SK-N-SH treated with all-trans-retinoic acid at 6 μM for 48 hours (cell line): ENCODE measurements around the gene FSIP1.
A peak's percentile ranks its signal among the peaks of the same experiment; 100 is the strongest.

Experiments
- ATAC-seq: fragments of 200-7000 bp; cut with Tn5 transposase; 3 replicates; pipeline ENCODE4 v1.9.1; 2020; ENCODE audit warnings: mild to moderate bottlenecking, moderate library complexity
- ARNTL ChIP-seq: fragments of 450-650 bp; formaldehyde crosslinking; IDR thresholded peaks from 2 replicates; pipeline ENCODE4 v1.5.0; 2020; ENCODE audit warnings: low read depth, mild to moderate bottlenecking, moderate library complexity, borderline replicate concordance
- BACH2 ChIP-seq: fragments of 250-450 bp; sonication (Bioruptor Pico); IDR thresholded peaks from 2 replicates; pipeline ENCODE4 v1.9.0; 2021; ENCODE audit warnings: mild to moderate bottlenecking, borderline replicate concordance
- CSDC2 ChIP-seq: fragments of 250-450 bp; sonication (Bioruptor Pico); IDR thresholded peaks from 2 replicates; pipeline ENCODE4 v1.5.0; 2020; ENCODE audit warnings: mild to moderate bottlenecking, moderate library complexity
- GLIS3 ChIP-seq: fragments of 250-450 bp; sonication (Bioruptor Pico); IDR thresholded peaks from 2 replicates; pipeline ENCODE4 v1.5.0; 2020; ENCODE audit warnings: mild to moderate bottlenecking, moderate library complexity
- PATZ1 ChIP-seq: fragments of 250-450 bp; sonication (Bioruptor Pico); IDR thresholded peaks from 2 replicates; pipeline ENCODE4 v1.8.0; 2020; ENCODE audit warnings: mild to moderate bottlenecking, moderate library complexity, borderline replicate concordance
- PPARA ChIP-seq: fragments of 250-450 bp; sonication (Bioruptor Pico); IDR thresholded peaks from 2 replicates; pipeline ENCODE4 v1.5.0; 2020; ENCODE audit warnings: mild to moderate bottlenecking, borderline replicate concordance
- RARB ChIP-seq: fragments of 250-450 bp; sonication (Bioruptor Pico); IDR thresholded peaks from 2 replicates; pipeline ENCODE4 v1.8.0; 2021; ENCODE audit warnings: mild to moderate bottlenecking, moderate library complexity
- TCF4 ChIP-seq: fragments of 250-450 bp; sonication (Bioruptor Pico); IDR thresholded peaks from 2 replicates; pipeline ENCODE4 v1.8.0; 2021; ENCODE audit warnings: mild to moderate bottlenecking, moderate library complexity, borderline replicate concordance
- TOX ChIP-seq: fragments of 250-450 bp; sonication (Bioruptor Pico); IDR thresholded peaks from 2 replicates; pipeline ENCODE4 v1.8.0; 2021; ENCODE audit warnings: mild to moderate bottlenecking, moderate library complexity, borderline replicate concordance
- ZNF565 ChIP-seq: fragments of 450-650 bp; formaldehyde crosslinking; conservative IDR thresholded peaks from 2 replicates; pipeline ENCODE4 v1.5.0; 2020; ENCODE audit warnings: low read depth, mild to moderate bottlenecking, moderate library complexity
- ZNF70 ChIP-seq: fragments of 450-650 bp; formaldehyde crosslinking; IDR thresholded peaks from 2 replicates; pipeline ENCODE4 v1.5.0; 2020; ENCODE audit warnings: mild to moderate bottlenecking, moderate library complexity
- ZNF8 ChIP-seq: fragments of 450-650 bp; formaldehyde crosslinking; IDR thresholded peaks from 2 replicates; pipeline ENCODE4 v1.5.0; 2020; ENCODE audit warnings: mild to moderate bottlenecking, moderate library complexity
- TF ChIP-seq, protein P1 (sequence below): fragments of 250-450 bp; sonication (Bioruptor Pico); IDR thresholded peaks from 2 replicates; pipeline ENCODE4 v1.5.0; 2020; ENCODE audit warnings: mild to moderate bottlenecking, moderate library complexity
- TF ChIP-seq, protein P2 (sequence below): fragments of 250-450 bp; sonication (Bioruptor Pico); IDR thresholded peaks from 2 replicates; pipeline ENCODE4 v1.8.0; 2021; ENCODE audit warnings: low read depth, mild to moderate bottlenecking, moderate library complexity, borderline replicate concordance
- TF ChIP-seq, protein P3 (sequence below): fragments of 250-450 bp; sonication (Bioruptor Pico); IDR thresholded peaks from 2 replicates; pipeline ENCODE4 v1.5.1; 2020; ENCODE audit warnings: low read depth, mild to moderate bottlenecking, moderate library complexity

Gene FSIP1

DNA sequence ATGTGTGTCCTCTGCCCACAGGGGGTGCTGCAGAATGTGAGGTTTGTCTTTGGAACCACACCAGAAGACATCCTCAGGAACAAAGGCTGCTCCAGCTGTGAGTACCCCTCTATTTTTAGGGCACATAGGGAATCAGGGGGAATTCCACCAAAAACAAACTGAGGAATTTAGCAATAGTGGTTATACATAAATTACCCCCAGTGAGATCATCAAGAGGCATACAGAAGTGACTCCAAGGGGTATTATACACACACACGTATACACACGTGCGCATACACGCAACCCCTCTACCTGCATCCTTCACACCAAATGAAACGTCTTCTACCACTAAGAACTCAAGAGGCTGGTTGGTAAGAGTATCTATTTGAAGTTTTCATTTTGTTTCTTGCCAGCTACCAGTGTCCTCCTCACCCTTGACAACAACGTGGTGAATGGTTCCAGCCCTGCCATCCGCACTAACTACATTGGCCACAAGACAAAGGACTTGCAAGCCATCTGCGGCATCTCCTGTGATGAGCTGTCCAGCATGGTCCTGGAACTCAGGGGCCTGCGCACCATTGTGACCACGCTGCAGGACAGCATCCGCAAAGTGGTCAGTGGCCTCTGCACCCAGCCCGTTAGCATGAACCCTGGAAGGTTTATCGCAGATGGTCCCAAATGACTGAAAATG lies 198.9 kb downstream of the FSIP1 start:
- TF ChIP-seq ZNF565 (CRISPR knock-in tag) (no peak), ZNF70 (CRISPR knock-in tag) (no peak), GLIS3 (CRISPR knock-in tag) (no peak), ARNTL (no peak), CSDC2 (CRISPR knock-in tag) (no peak), ZNF8 (CRISPR knock-in tag) (no peak), TCF4 (no peak), PPARA (CRISPR knock-in tag) (no peak), RARB (no peak)
- TF ChIP-seq, protein P1, sequence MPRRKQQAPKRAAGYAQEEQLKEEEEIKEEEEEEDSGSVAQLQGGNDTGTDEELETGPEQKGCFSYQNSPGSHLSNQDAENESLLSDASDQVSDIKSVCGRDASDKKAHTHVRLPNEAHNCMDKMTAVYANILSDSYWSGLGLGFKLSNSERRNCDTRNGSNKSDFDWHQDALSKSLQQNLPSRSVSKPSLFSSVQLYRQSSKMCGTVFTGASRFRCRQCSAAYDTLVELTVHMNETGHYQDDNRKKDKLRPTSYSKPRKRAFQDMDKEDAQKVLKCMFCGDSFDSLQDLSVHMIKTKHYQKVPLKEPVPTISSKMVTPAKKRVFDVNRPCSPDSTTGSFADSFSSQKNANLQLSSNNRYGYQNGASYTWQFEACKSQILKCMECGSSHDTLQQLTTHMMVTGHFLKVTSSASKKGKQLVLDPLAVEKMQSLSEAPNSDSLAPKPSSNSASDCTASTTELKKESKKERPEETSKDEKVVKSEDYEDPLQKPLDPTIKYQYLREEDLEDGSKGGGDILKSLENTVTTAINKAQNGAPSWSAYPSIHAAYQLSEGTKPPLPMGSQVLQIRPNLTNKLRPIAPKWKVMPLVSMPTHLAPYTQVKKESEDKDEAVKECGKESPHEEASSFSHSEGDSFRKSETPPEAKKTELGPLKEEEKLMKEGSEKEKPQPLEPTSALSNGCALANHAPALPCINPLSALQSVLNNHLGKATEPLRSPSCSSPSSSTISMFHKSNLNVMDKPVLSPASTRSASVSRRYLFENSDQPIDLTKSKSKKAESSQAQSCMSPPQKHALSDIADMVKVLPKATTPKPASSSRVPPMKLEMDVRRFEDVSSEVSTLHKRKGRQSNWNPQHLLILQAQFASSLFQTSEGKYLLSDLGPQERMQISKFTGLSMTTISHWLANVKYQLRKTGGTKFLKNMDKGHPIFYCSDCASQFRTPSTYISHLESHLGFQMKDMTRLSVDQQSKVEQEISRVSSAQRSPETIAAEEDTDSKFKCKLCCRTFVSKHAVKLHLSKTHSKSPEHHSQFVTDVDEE (CRISPR knock-in tag): no peak
- TF ChIP-seq, protein P2, sequence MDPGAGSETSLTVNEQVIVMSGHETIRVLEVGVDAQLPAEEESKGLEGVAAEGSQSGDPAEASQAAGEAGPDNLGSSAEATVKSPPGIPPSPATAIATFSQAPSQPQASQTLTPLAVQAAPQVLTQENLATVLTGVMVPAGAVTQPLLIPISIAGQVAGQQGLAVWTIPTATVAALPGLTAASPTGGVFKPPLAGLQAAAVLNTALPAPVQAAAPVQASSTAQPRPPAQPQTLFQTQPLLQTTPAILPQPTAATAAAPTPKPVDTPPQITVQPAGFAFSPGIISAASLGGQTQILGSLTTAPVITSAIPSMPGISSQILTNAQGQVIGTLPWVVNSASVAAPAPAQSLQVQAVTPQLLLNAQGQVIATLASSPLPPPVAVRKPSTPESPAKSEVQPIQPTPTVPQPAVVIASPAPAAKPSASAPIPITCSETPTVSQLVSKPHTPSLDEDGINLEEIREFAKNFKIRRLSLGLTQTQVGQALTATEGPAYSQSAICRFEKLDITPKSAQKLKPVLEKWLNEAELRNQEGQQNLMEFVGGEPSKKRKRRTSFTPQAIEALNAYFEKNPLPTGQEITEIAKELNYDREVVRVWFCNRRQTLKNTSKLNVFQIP: no peak
- ATAC-seq: no peak

DNA sequence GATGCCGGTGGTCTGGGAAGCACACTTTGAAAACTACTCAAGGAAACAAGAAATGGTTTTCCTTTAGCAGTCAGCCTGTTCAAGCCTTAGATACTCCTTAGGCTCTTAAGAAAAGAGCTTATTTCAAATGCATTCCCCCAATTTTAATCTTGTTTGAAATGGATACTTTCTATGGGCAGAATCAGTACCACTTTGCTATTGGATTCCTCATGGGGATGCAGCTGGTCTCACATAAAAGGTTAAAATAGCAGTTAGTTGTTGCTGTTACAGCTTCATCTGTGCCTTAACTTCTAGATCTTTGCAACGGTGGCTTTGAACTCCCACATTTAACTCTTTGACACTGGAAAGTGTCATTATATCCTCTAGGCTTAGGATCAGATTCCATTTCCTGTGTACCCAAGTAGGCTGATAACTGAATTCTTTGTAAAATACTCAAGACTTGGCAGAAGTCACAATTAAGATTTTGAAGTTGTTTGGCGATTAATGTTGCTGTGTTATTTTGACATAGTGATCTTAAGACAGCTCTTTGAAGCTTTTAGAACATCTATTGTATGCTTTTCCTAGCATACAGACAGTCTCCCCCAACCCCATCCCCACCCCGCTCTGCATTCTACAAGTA lies 199.6 kb downstream of the FSIP1 start:
- ATAC-seq: no peak
- TF ChIP-seq RARB (no peak), BACH2 (CRISPR knock-in tag) (no peak)

GRCh38 chr15:39582286-39582976 lies 200.2 kb downstream of the FSIP1 start:
- no peak for ATAC-seq
- TF ChIP-seq GLIS3 (CRISPR knock-in tag): no peak
- TF ChIP-seq TOX (CRISPR knock-in tag): no peak
- TF ChIP-seq PATZ1 (CRISPR knock-in tag): no peak
- TF ChIP-seq, protein P3, sequence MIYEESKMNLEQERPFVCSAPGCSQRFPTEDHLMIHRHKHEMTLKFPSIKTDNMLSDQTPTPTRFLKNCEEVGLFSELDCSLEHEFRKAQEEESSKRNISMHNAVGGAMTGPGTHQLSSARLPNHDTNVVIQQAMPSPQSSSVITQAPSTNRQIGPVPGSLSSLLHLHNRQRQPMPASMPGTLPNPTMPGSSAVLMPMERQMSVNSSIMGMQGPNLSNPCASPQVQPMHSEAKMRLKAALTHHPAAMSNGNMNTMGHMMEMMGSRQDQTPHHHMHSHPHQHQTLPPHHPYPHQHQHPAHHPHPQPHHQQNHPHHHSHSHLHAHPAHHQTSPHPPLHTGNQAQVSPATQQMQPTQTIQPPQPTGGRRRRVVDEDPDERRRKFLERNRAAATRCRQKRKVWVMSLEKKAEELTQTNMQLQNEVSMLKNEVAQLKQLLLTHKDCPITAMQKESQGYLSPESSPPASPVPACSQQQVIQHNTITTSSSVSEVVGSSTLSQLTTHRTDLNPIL (CRISPR knock-in tag): no peak

- peak; percentile 57 for ATAC-seq
- TF ChIP-seq, protein P3 (CRISPR knock-in tag): no peak
- TF ChIP-seq CSDC2 (CRISPR knock-in tag): no peak
Observed at GRCh38 chr15:39581793-39582285, 200.8 kb downstream of the FSIP1 start.
